GM19438 (cell line): ENCODE data around the gene INSYN2B.

ENCODE experiments used
- ATAC-seq: cut with Tn5 transposase; IDR thresholded peaks from one replicate; pipeline ENCODE4 v1.9.1; 2021; ENCODE audit warnings: low read depth; ENCODE audit not compliant: unreplicated experiment

The INSYN2B gene

GRCh38 chr5:169814522-169814921 is 165.8 kb downstream of the INSYN2B start:
- no peak for ATAC-seq
